ENCODE results near the gene PLXDC2. TPM values are rescaled to one million over a fixed set of nuclear protein-coding genes. Genes with fewer than 3 reads are reported as not detected.
A peak's percentile ranks its signal among the peaks of the same experiment; 100 is the strongest.

The PLXDC2 gene
- polyA plus RNA-seq, 1 experiment, result 0.47 TPM

- no peak for DNase-seq (ENCODE audit: low read depth)
- ChIA-PET CTCF (no interaction called here), POLR2A (no interaction called here)
Measured at GRCh38 chr10:19920075-19920726, 104.0 kb downstream of the PLXDC2 start.

GRCh38 chr10:19921300-19922140, 105.3 kb downstream of the PLXDC2 start:
- Histone ChIP-seq H3K36me3 (ENCODE audit: control insufficient read depth, insufficient read depth, low read length) (no peaks in the 10 kb centered on the region), H3K4me3 (ENCODE audit: low read depth, low read length) (no peak overlapping the region), H3K27me3 (ENCODE audit: control insufficient read depth, insufficient read depth, low read length) (no peaks in the 10 kb centered on the region)
- DNase-seq (ENCODE audit: low read depth), result no peak
- ChIA-PET CTCF (no interaction called here), POLR2A (no interaction called here)
- no peak for TF ChIP-seq CTCF (IDR thresholded peaks at IDR 0.05; ENCODE audit: insufficient read depth, low read depth, low read length)

More at GRCh38 chr10:19920075-19920726, 104.0 kb downstream of the PLXDC2 start:
- no peak overlapping the region for H3K4me3 ChIP-seq (ENCODE audit: low read depth, low read length)
- H3K27me3 ChIP-seq (ENCODE audit: control insufficient read depth, insufficient read depth, low read length), result no peaks in the 10 kb centered on the region
- no peaks in the 10 kb centered on the region for H3K36me3 ChIP-seq (ENCODE audit: control insufficient read depth, insufficient read depth, low read length)
- no peak for TF ChIP-seq CTCF (IDR thresholded peaks at IDR 0.05; ENCODE audit: insufficient read depth, low read depth, low read length)

- peak; percentile 50 for DNase-seq (ENCODE audit: low read depth)
- POLR2A ChIA-PET, result no interaction called here
- Histone ChIP-seq H3K4me3 (ENCODE audit: low read depth, low read length) (no peak overlapping the region), H3K27me3 (ENCODE audit: control insufficient read depth, insufficient read depth, low read length) (no peaks in the 10 kb centered on the region), H3K36me3 (ENCODE audit: control insufficient read depth, insufficient read depth, low read length) (no peaks in the 10 kb centered on the region)
- CTCF ChIA-PET, result no interaction called here
- TF ChIP-seq CTCF (IDR thresholded peaks at IDR 0.05; ENCODE audit: insufficient read depth, low read depth, low read length), result no peak
Measured at GRCh38 chr10:19922236-19922963, 106.2 kb downstream of the PLXDC2 start.

GRCh38 chr10:19925064-19925463, 108.8 kb downstream of the PLXDC2 start:
- no peak overlapping the region for H3K4me3 ChIP-seq (ENCODE audit: low read depth, low read length)
- POLR2A ChIA-PET, result no interaction called here
- no peak for TF ChIP-seq CTCF (IDR thresholded peaks at IDR 0.05; ENCODE audit: insufficient read depth, low read depth, low read length)

GRCh38 chr10:19928936-19929335, 112.7 kb downstream of the PLXDC2 start:
- no peak for DNase-seq (ENCODE audit: low read depth)
- H3K27me3 ChIP-seq (ENCODE audit: control insufficient read depth, insufficient read depth, low read length), result no peaks in the 10 kb centered on the region
- TF ChIP-seq CTCF (IDR thresholded peaks at IDR 0.05; ENCODE audit: insufficient read depth, low read depth, low read length), result no peak
- no peak overlapping the region for H3K4me3 ChIP-seq (ENCODE audit: low read depth, low read length)
- ChIA-PET POLR2A (no interaction called here), CTCF (no interaction called here)
- no peaks in the 10 kb centered on the region for H3K36me3 ChIP-seq (ENCODE audit: control insufficient read depth, insufficient read depth, low read length)

More at GRCh38 chr10:19925064-19925463, 108.8 kb downstream of the PLXDC2 start:
- no peaks in the 10 kb centered on the region for H3K27me3 ChIP-seq (ENCODE audit: control insufficient read depth, insufficient read depth, low read length)
- CTCF ChIA-PET, result no interaction called here
- no peaks in the 10 kb centered on the region for H3K36me3 ChIP-seq (ENCODE audit: control insufficient read depth, insufficient read depth, low read length)
- no peak for DNase-seq (ENCODE audit: low read depth)

Data from BJ (cell line).